ENCODE measurements around the gene HTRA1.

Gene HTRA1

DNA sequence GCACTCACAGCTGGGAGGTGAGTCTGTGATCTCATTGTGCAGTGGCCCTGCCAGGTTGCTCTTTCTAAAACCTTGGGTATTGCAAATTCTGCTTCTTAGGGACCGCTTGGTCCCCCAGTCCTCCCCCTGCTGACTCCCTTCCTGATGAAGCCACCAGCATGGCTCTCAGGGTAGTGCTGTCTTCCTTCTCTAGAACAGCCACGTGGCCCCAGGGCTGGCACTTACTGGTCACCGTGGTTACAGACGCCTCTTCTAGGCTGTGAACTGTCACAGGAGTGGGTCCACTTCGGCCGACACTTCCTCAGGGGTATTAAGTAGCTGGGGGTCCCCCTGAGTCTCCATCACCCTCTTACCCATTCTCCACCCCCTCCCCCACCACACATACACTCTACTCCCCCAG, 2.7 kb upstream of the HTRA1 start:
- TF ChIP-seq EZH2phosphoT487 (conservative IDR thresholded peaks at IDR 0.05; ENCODE audit: low read length), result no peak
- TF ChIP-seq CTCF (IDR thresholded peaks at IDR 0.05; ENCODE audit: insufficient read depth, low read length, poor library complexity, severe bottlenecking), result no peak
- no peaks in the 10 kb centered on the region for H3K36me3 ChIP-seq (ENCODE audit: low read length)
- no peak overlapping the region for H3K4me2 ChIP-seq (ENCODE audit: low read depth, low read length, poor library complexity, severe bottlenecking)
- H3K79me2 ChIP-seq (ENCODE audit: insufficient read depth, low read length), result no peaks in the 10 kb centered on the region
- H3K4me3 ChIP-seq (ENCODE audit: insufficient read depth, low read length, poor library complexity, severe bottlenecking), result no peak overlapping the region
- no peak overlapping the region for H2AFZ ChIP-seq (ENCODE audit: low read depth, low read length, severe bottlenecking)
- 0 out of 2 replicates have a peak, but pooled peaks cover 3% of the 10 kb centered on the region for H3K27me3 ChIP-seq (ENCODE audit: low read length)
- no peak overlapping the region for H3K27ac ChIP-seq (ENCODE audit: low read depth, low read length)
- H3F3A ChIP-seq (ENCODE audit: insufficient read depth), result no peaks in the 10 kb centered on the region
- H4K20me1 ChIP-seq (ENCODE audit: low read depth, low read length), result no peaks in the 10 kb centered on the region
- H3K9ac ChIP-seq (ENCODE audit: low read length), result no peak overlapping the region
- no peaks in the 10 kb centered on the region for H3K9me3 ChIP-seq (ENCODE audit: insufficient read depth, low read length)
- no peaks in the 10 kb centered on the region for H3K9me2 ChIP-seq (replicated peaks; ENCODE audit: insufficient read depth, low read length)

- H3K9me2 ChIP-seq (replicated peaks; ENCODE audit: insufficient read depth, low read length), result no peaks in the 10 kb centered on the region
- no peaks in the 10 kb centered on the region for H3K79me2 ChIP-seq (ENCODE audit: insufficient read depth, low read length)
- H3K9me3 ChIP-seq (ENCODE audit: insufficient read depth, low read length), result no peaks in the 10 kb centered on the region
- no peak overlapping the region for H2AFZ ChIP-seq (ENCODE audit: low read depth, low read length, severe bottlenecking)
- no peaks in the 10 kb centered on the region for H3K36me3 ChIP-seq (ENCODE audit: low read length)
- no peak overlapping the region for H3K4me3 ChIP-seq (ENCODE audit: insufficient read depth, low read length, poor library complexity, severe bottlenecking)
- no peaks in the 10 kb centered on the region for H4K20me1 ChIP-seq (ENCODE audit: low read depth, low read length)
- no peak overlapping the region for H3K4me2 ChIP-seq (ENCODE audit: low read depth, low read length, poor library complexity, severe bottlenecking)
- 0 out of 2 replicates have a peak, but pooled peaks cover 3% of the 10 kb centered on the region for H3K27me3 ChIP-seq (ENCODE audit: low read length)
- TF ChIP-seq CTCF (IDR thresholded peaks at IDR 0.05; ENCODE audit: insufficient read depth, low read length, poor library complexity, severe bottlenecking) (no peak), EZH2phosphoT487 (conservative IDR thresholded peaks at IDR 0.05; ENCODE audit: low read length) (no peak)
- H3K9ac ChIP-seq (ENCODE audit: low read length), result no peak overlapping the region
- H3F3A ChIP-seq (ENCODE audit: insufficient read depth), result no peaks in the 10 kb centered on the region
- no peak overlapping the region for H3K27ac ChIP-seq (ENCODE audit: low read depth, low read length)
Observed at GRCh38 chr10:122459561-122460273, 1.6 kb upstream of the HTRA1 start.

DNA sequence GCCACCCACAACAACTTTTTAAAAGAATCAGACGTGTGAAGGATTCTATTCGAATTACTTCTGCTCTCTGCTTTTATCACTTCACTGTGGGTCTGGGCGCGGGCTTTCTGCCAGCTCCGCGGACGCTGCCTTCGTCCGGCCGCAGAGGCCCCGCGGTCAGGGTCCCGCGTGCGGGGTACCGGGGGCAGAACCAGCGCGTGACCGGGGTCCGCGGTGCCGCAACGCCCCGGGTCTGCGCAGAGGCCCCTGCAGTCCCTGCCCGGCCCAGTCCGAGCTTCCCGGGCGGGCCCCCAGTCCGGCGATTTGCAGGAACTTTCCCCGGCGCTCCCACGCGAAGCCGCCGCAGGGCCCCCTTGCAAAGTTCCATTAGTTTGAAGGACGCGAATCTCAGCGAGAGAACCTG, 461 bp upstream of the HTRA1 start:
- Histone ChIP-seq H3K27me3 (ENCODE audit: low read length) (0 out of 2 replicates have a peak, but pooled peaks cover 3% of the 10 kb centered on the region), H3K9me3 (ENCODE audit: insufficient read depth, low read length) (no peaks in the 10 kb centered on the region), H3K9me2 (replicated peaks; ENCODE audit: insufficient read depth, low read length) (no peaks in the 10 kb centered on the region), H3K36me3 (ENCODE audit: low read length) (no peaks in the 10 kb centered on the region), H3F3A (ENCODE audit: insufficient read depth) (no peaks in the 10 kb centered on the region), H3K4me2 (ENCODE audit: low read depth, low read length, poor library complexity, severe bottlenecking) (no peak overlapping the region), H4K20me1 (ENCODE audit: low read depth, low read length) (no peaks in the 10 kb centered on the region), H3K4me3 (ENCODE audit: insufficient read depth, low read length, poor library complexity, severe bottlenecking) (no peak overlapping the region), H3K79me2 (ENCODE audit: insufficient read depth, low read length) (no peaks in the 10 kb centered on the region), H2AFZ (ENCODE audit: low read depth, low read length, severe bottlenecking) (no peak overlapping the region), H3K9ac (ENCODE audit: low read length) (no peak overlapping the region), H3K27ac (ENCODE audit: low read depth, low read length) (no peak overlapping the region)
- TF ChIP-seq EZH2phosphoT487 (conservative IDR thresholded peaks at IDR 0.05; ENCODE audit: low read length), result no peak
- TF ChIP-seq CTCF (IDR thresholded peaks at IDR 0.05; ENCODE audit: insufficient read depth, low read length, poor library complexity, severe bottlenecking), result no peak

Data from SU-DHL-6 (cell line).